K562 (cell line): ENCODE measurements around the gene PLEKHM2. TPM values are rescaled to one million over a fixed set of nuclear protein-coding genes. Genes with fewer than 3 reads are reported as not detected.
A peak's percentile ranks its signal among the peaks of the same experiment; 100 is the strongest.

Source experiments
- ATF3 ChIP-seq, 2 experiments: fragments of 450-650 bp in 1 of 2; sonication (generic) in 1 of 2; formaldehyde crosslinking in 1 of 2; IDR thresholded peaks in 1 of 2; conservative IDR thresholded peaks in 1 of 2; 2 replicates each; pipeline versions ENCODE4 v1.6.1 to v1.8.1; 2016 to 2023; ENCODE audit warnings: mild to moderate bottlenecking in 2 of 2, moderate library complexity in 2 of 2, inconsistent platforms in 1 of 2, missing genetic modification reagents in 1 of 2
- BCOR ChIP-seq: fragments of 450-650 bp; IDR thresholded peaks from 2 replicates; pipeline ENCODE4 v1.6.1; 2016
- FIP1L1 ChIP-seq: fragments of 200-400 bp; formaldehyde crosslinking; IDR thresholded peaks from 2 replicates; pipeline ENCODE4 v1.6.1; 2018; ENCODE audit warnings: mild to moderate bottlenecking, low read depth, low read length; ENCODE audit not compliant: poor library complexity, severe bottlenecking
- LEF1 ChIP-seq: fragments of 450-650 bp; IDR thresholded peaks from 2 replicates; pipeline ENCODE4 v1.6.1; 2016; ENCODE audit warnings: mild to moderate bottlenecking
- NRF1 ChIP-seq, 2 experiments: fragments of 450-650 bp; IDR thresholded peaks in 1 of 2; conservative IDR thresholded peaks in 1 of 2; 2 replicates each; pipeline ENCODE4 v1.6.1; 2014; ENCODE audit warnings: mild to moderate bottlenecking in 2 of 2
- PCBP1 ChIP-seq: fragments of 200-400 bp; formaldehyde crosslinking; IDR thresholded peaks from 2 replicates; pipeline ENCODE4 v1.6.1; 2018; ENCODE audit warnings: mild to moderate bottlenecking, low read depth, low read length; ENCODE audit not compliant: poor library complexity, severe bottlenecking
- REST ChIP-seq, 2 experiments: fragments of 450-650 bp; formaldehyde crosslinking in 1 of 2; IDR thresholded peaks; 2 replicates each; pipeline versions ENCODE4 v1.4.0 to v1.6.1; 2014 to 2020; ENCODE audit warnings: mild to moderate bottlenecking in 2 of 2, borderline replicate concordance in 1 of 2, low read depth in 1 of 2
- TBP ChIP-seq: optimal IDR thresholded peaks from 2 replicates; pipeline ENCODE3; 2011; ENCODE audit warnings: low read depth, low read length, improper control_type of control experiment
- polyA plus RNA-seq, 8 experiments: library from polyadenylated mRNA; depleted of rRNA in 4 of 8; stranded (reverse) in 5 of 8; unstranded in 3 of 8; fragments of >200 nt; fragmentation: Nextera tagmentation in 2 of 8; fragmentation: Illumina TruSeq in 1 of 8; extraction: Ambion mirVana in 2 of 8; extraction: Trizol in 1 of 8; gene quantifications; 2 replicates each; pipeline versions ENCODE4 v1.2.1 to v1.2.3, GENCODE V29; 2011 to 2014; ENCODE audit warnings: inconsistent platforms in 1 of 8, missing spikeins in 1 of 8
- total RNA-seq, 7 experiments: library from RNA; depleted of rRNA in 6 of 7; stranded (reverse); fragments of >200 nt in 6 of 7; fragmentation: Illumina TruSeq in 2 of 7; extraction: Trizol in 2 of 7; gene quantifications; 2 replicates each; pipeline versions ENCODE4 v1.2.1 to v1.2.3, GENCODE V29; 2011 to 2021; ENCODE audit warnings: low replicate concordance in 1 of 7

PLEKHM2 gene
- total and polyA plus RNA-seq, 9 of the 15 experiments (the other 6 are each of a cell fraction or from before 2014, with no cell fraction given): 0.27 to 63.7 (median 33.2) TPM

- TF ChIP-seq ATF3 (IDR thresholded peaks at IDR 0.05) (no peak), ATF3 (CRISPR knock-in tag; conservative IDR thresholded peaks at IDR 0.05) (no peak), NRF1 (conservative IDR thresholded peaks at IDR 0.05 in 1 of 2, IDR thresholded peaks at IDR 0.05 in 1 of 2) (no peak), TBP (no peak), REST (IDR thresholded peaks at IDR 0.05; ENCODE audit: borderline replicate concordance) (0 out of 2 replicates have a peak, but pooled peaks have one; percentile 46), REST (CRISPR knock-in tag; IDR thresholded peaks at IDR 0.05; ENCODE audit: low read depth) (no peak), FIP1L1 (no peak), PCBP1 (no peak), BCOR (no peak), LEF1 (no peak)
Measured at GRCh38 chr1:15727021-15727420, 42.9 kb downstream of the PLEKHM2 start (continued).
